HEK293T (cell line): ENCODE measurements around the gene ITPRIP.

Experiments
- ARNT ChIP-seq: fragments of 450-650 bp; IDR thresholded peaks from 2 replicates; pipeline ENCODE4 v1.6.1; 2017; ENCODE audit warnings: mild to moderate bottlenecking
- BHLHE40 ChIP-seq: fragments of 450-650 bp; IDR thresholded peaks from 2 replicates; pipeline ENCODE4 v1.6.1; 2016; ENCODE audit warnings: mild to moderate bottlenecking, moderate library complexity, borderline replicate concordance
- FOXA1 ChIP-seq: fragments of 450-650 bp; IDR thresholded peaks from 2 replicates; pipeline ENCODE4 v1.6.1; 2016; ENCODE audit warnings: mild to moderate bottlenecking
- FOXK2 ChIP-seq: fragments of 450-650 bp; IDR thresholded peaks from 2 replicates; pipeline ENCODE4 v1.6.1; 2016; ENCODE audit warnings: mild to moderate bottlenecking
- FOXM1 ChIP-seq: fragments of 450-650 bp; IDR thresholded peaks from 2 replicates; pipeline ENCODE4 v1.6.1; 2017; ENCODE audit warnings: mild to moderate bottlenecking, borderline replicate concordance
- HDGF ChIP-seq: fragments of 450-650 bp; IDR thresholded peaks from 2 replicates; pipeline ENCODE4 v1.6.1; 2017; ENCODE audit warnings: antibody characterized with exemption, borderline replicate concordance
- L3MBTL2 ChIP-seq: fragments of 450-650 bp; conservative IDR thresholded peaks from 2 replicates; pipeline ENCODE4 v1.6.1; 2016; ENCODE audit warnings: mild to moderate bottlenecking
- SP1 ChIP-seq: fragments of 450-650 bp; IDR thresholded peaks from 2 replicates; pipeline ENCODE4 v1.6.1; 2017
- TARDBP ChIP-seq: fragments of 450-650 bp; IDR thresholded peaks from 2 replicates; pipeline ENCODE4 v1.6.1; 2016
- ZNF384 ChIP-seq: fragments of 450-650 bp; IDR thresholded peaks from 2 replicates; pipeline ENCODE4 v1.6.1; 2016

GRCh38 chr10:104368381-104368780 lies 30.1 kb upstream of the ITPRIP start:
- TF ChIP-seq HDGF: no peak
- TF ChIP-seq BHLHE40: no peak
- TF ChIP-seq FOXK2: no peak
- TF ChIP-seq FOXA1: no peak
- no peak for TF ChIP-seq SP1
- no peak for TF ChIP-seq FOXM1
- TF ChIP-seq ZNF384: no peak
- TF ChIP-seq ARNT: no peak
- no peak for TF ChIP-seq TARDBP
- TF ChIP-seq L3MBTL2: no peak
